NCI-H1930 (cell line): ENCODE results near the gene MAML3.

Experiments
- DNase-seq, 2 experiments: peaks; one replicate each; lab custom pipeline; 2025; lab: John Stamatoyannopoulos, UW

MAML3 gene

GRCh38 chr4:140156529-140157171, 2.7 kb upstream of the MAML3 start:
- no peak for DNase-seq

GRCh38 chr4:140154572-140154891, 548 bp upstream of the MAML3 start:
- no peak for DNase-seq

GRCh38 chr4:140153419-140153717, 616 bp downstream of the MAML3 start:
- no peak for DNase-seq

- DNase-seq = no peak
Observed at GRCh38 chr4:140152751-140153418, 1.1 kb downstream of the MAML3 start.

GRCh38 chr4:140152013-140152703, 1.8 kb downstream of the MAML3 start:
- DNase-seq = peak; percentile 73 to 76

- peak; percentile 87 for DNase-seq
Observed at GRCh38 chr4:140151699-140152012, 2.3 kb downstream of the MAML3 start.

GRCh38 chr4:140150886-140151698, 2.9 kb downstream of the MAML3 start:
- DNase-seq = peak; percentile 72 to 78

GRCh38 chr4:140150636-140150885, 3.4 kb downstream of the MAML3 start:
- peak in 1 of 2 experiments; percentile 78 for DNase-seq

- peak; percentile 30 to 45 for DNase-seq
Observed at GRCh38 chr4:140149846-140150635, 3.9 kb downstream of the MAML3 start.

- DNase-seq = no peak
Observed at GRCh38 chr4:140144050-140144449, 9.9 kb downstream of the MAML3 start.

GRCh38 chr4:140141210-140141835, 12.7 kb downstream of the MAML3 start:
- DNase-seq = no peak

- DNase-seq = no peak
Observed at GRCh38 chr4:140140566-140140965, 13.4 kb downstream of the MAML3 start.

- no peak for DNase-seq
Observed at GRCh38 chr4:140138428-140138827, 15.6 kb downstream of the MAML3 start.

- DNase-seq = no peak
Observed at GRCh38 chr4:140137671-140138070, 16.3 kb downstream of the MAML3 start.

- DNase-seq = no peak
Observed at GRCh38 chr4:140136509-140136908, 17.5 kb downstream of the MAML3 start.

GRCh38 chr4:140135529-140136088, 18.4 kb downstream of the MAML3 start:
- DNase-seq = peak; percentile 34 to 49

GRCh38 chr4:140134746-140135425, 19.1 kb downstream of the MAML3 start:
- no peak for DNase-seq

- no peak for DNase-seq
Observed at GRCh38 chr4:140133576-140133975, 20.4 kb downstream of the MAML3 start.

GRCh38 chr4:140131675-140132229, 22.2 kb downstream of the MAML3 start:
- no peak for DNase-seq

- no peak for DNase-seq
Observed at GRCh38 chr4:140130677-140131076, 23.3 kb downstream of the MAML3 start.

GRCh38 chr4:140127422-140127821, 26.6 kb downstream of the MAML3 start:
- DNase-seq = no peak
